H7 (cell line): Measurements from ENCODE around the gene ZNF124. TPM values are rescaled to one million over a fixed set of nuclear protein-coding genes. Genes with fewer than 3 reads are reported as not detected.
"Not testable (repeated sequence)": the region's sequence is repeated elsewhere in the genome, so short reads cannot be mapped to it uniquely, and the experiment has no call there.

ENCODE experiments used
- DNase-seq: peaks from one replicate; pipeline ENCODE4 v3.0.0; 2012
- H3K27me3 ChIP-seq: 2 replicates; pipeline ENCODE4 v1.6.0; 2011; ENCODE audit warnings: mild to moderate bottlenecking, low read length; ENCODE audit not compliant: control insufficient read depth, insufficient read depth
- H3K36me3 ChIP-seq: replicated peaks from 2 replicates; pipeline ENCODE4 v1.5.1; 2011; ENCODE audit warnings: low read length; ENCODE audit not compliant: control insufficient read depth, insufficient read depth
- H3K4me3 ChIP-seq: 2 replicates; pipeline ENCODE4 v1.5.1; 2011; ENCODE audit warnings: low read depth, mild to moderate bottlenecking, control low read depth, low read length, moderate library complexity; ENCODE audit not compliant: insufficient read depth
- total RNA-seq: library from RNA; depleted of rRNA; stranded (reverse); fragments of >200 nt; shearing (Covaris generic); gene quantifications from 2 replicates; pipeline ENCODE4 v1.2.3, GENCODE V29; 2014; rRNA removed

ZNF124 gene
- 50.3 and 54.5 TPM in 2 replicates for total RNA-seq

DNA sequence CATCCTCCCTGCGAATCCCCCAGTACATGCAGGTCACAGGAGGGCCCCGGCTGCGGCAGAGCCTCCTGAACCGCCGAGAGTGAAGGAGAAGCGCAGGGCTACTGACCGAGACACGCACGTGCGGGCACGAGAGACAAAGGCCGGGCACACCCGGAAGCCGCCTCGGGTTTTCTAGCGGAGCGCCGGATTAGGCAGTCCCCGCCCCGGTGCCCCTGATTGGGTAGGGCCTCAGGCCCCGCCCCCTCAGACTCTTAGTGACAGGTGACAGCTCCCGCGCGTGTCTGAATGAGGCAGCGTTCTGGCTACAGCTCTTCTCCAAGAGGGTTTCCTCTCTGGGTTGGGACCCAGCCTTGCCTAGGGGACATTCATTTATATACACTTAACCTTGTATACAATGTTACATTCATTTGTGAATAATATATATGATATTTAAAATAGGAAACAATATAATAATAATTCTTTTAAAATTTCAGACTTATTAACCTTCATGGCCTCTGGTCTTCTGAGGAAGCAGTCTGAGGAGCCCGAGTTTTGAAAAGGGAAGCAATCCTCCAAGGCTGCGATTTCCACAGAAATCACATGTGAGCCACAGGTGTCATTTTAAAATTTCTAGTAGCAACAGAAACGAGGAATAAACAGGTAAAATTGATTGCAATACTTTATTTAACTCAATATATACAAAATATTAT lies at the start of gene ZNF124:
TSS of gene ZNF124 (minus strand) at position 146 of the 689 bp plus-strand sequence. CDS start at position 3, 143 bp downstream.
- H3K36me3 ChIP-seq, DNase-seq, H3K4me3 ChIP-seq, H3K27me3 ChIP-seq: not testable (repeated sequence)

DNA sequence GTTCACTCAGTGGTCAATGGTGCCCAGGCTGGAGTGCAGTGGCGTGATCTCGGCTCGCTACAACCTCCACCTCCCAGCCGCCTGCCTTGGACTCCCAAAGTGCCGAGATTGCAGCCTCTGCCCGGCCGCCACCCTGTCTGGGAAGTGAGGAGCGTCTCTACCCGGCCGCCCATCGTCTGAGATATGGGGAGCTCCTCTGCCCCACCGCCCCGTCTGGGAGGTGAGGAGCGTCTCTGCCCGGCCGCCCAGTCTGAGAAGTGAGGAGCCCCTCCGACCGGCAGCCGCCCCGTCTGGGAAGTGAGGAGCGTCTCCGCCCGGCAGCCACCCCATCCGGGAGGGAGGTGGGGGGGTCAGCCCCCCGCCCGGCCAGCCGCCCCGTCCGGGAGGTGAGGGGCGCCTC lies 48.5 kb upstream of the ZNF124 start:
- H3K36me3 ChIP-seq, H3K4me3 ChIP-seq, DNase-seq, H3K27me3 ChIP-seq: not testable (repeated sequence)

DNA sequence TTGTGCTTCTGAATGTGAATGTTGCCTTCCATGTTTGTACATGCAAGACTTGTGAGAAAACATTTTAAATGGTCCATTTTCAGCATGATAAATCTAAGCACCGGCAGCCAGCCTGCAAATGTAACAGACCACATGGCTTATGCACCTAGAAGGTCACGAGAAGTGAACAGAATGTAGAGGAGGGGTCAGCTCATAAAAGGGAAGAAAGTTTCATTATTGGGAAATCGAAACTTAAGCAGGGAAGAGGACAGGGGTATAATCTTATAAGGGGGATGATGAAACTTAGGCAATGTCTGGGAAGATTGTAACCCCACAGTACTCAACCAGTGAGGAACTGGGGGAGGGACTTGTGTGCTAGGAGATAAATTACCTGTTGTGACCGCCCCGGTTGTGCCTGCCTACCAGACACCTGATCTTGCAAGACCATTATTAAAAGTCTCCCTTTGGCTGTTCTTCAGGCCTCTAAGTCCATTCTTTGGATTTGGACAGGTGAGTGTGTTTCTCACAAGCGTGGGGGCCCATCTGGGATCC lies 46.4 kb upstream of the ZNF124 start:
- Histone ChIP-seq H3K36me3 (no peaks in the 10 kb centered on the region), H3K27me3 (no peaks in the 10 kb centered on the region), H3K4me3 (no peak overlapping the region)
- no peak for DNase-seq

DNA sequence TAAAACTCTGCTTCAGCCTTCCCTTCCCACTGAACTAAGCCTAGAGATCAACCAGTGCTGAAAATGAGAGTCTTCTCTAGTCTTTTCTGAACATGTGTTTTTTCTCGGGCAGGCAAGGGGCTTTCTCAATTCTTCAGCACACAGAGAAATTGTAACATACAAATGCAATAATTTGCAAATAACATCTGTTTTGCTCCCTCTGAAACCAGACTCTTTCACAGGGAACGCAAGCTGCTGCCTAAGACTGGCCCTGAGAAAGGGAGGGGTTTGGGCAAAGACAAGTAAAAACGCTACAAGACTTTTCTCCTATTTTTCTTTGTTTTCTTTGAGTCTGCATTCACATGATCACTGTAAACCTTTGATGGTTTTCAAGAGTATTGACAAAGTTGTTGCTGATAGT lies 44.4 kb upstream of the ZNF124 start:
- H3K36me3 ChIP-seq, result no peaks in the 10 kb centered on the region
- H3K27me3 ChIP-seq, result no peaks in the 10 kb centered on the region
- no peak for DNase-seq
- no peak overlapping the region for H3K4me3 ChIP-seq

DNA sequence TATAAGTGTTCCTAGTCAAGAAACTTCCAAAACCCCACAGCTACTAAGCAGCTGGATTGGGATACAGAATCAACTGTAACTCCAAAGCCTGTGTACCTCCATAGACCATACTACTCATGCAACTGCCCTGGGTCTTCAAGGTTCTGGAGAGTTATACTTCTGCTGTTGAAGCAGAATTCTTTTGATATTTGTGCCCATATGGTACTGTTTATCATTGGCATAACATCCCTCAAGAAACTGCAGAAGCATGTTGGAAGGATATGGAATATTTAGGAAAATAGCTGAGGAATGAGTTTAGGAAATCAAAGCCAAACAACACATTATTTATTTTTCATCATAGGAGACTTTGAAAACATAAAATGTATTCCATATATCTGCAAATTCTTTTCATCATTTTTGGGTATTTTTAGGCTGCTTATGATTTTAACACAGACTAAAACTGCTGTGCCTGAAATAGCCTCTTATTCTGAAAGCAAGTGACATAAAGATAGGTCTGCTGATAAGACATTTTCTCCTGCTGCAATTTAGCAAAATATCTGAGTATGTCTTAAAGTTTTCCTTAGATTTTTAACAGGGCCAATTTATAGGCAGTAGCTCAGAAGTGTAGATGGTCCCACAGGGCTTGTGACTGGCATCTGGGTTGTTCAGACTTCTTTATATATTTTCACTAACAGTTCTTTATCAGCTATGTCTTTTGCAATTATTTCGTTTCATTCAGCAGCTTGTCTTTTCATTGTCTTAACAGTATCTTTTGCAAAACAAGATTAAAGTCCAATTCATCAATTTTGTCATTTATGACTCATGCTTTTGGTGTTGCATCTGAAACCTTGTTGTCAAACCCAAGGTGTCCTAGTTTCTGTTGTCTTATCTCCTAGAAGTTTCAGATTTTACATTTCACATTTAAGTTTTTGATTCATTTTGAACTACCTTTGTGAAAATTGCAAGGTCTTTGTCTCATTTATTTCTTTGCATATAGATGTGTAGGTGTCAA lies 41.1 kb upstream of the ZNF124 start:
- H3K27me3 ChIP-seq, result no peaks in the 10 kb centered on the region
- no peaks in the 10 kb centered on the region; the same call in none of the 2 replicates for H3K36me3 ChIP-seq
- DNase-seq, result no peak
- no peak overlapping the region for H3K4me3 ChIP-seq

DNA sequence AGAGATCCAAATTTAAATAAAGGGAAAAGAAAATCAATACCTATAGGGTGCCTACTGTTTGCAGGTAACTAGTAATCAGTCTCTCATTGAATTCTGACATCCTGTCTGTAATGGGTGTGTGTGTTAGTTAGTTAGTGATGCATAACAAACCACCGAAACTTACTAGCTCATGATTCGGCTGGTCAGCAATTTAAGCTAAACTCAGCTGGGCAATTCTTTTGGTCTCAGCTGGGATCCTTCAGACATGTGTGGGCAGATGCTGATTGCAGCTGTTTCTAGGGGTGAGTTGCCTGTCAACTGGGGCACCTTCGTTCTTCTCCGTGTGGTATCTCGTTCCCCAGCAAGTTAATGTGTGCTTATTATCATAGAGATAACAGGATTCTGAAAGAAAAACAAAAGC lies 40.2 kb upstream of the ZNF124 start:
- Histone ChIP-seq H3K4me3 (no peak overlapping the region), H3K36me3 (no peaks in the 10 kb centered on the region; the same call in none of the 2 replicates), H3K27me3 (no peaks in the 10 kb centered on the region)
- DNase-seq, result no peak

DNA sequence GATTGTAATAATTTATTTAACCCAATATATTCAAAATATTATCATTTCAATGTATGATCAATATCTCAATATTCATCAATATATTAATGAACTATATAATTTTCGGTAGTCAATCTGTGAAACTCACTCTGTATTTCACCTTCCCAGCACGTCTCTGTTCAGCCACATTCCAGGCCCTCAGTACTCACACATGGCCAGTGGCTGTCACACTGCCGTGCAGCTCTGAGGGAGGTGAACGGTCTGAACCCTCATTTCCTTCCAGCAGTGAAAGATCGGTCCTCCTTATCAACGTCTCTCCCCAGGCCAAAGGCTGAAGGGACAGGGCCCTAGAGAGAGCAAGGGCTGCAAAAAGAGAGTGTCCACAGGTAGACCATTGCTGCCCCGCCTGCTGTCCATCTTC lies 39.5 kb upstream of the ZNF124 start:
- Histone ChIP-seq H3K36me3 (no peaks in the 10 kb centered on the region; the same call in none of the 2 replicates), H3K4me3 (no peak overlapping the region), H3K27me3 (no peaks in the 10 kb centered on the region)
- DNase-seq, result no peak

DNA sequence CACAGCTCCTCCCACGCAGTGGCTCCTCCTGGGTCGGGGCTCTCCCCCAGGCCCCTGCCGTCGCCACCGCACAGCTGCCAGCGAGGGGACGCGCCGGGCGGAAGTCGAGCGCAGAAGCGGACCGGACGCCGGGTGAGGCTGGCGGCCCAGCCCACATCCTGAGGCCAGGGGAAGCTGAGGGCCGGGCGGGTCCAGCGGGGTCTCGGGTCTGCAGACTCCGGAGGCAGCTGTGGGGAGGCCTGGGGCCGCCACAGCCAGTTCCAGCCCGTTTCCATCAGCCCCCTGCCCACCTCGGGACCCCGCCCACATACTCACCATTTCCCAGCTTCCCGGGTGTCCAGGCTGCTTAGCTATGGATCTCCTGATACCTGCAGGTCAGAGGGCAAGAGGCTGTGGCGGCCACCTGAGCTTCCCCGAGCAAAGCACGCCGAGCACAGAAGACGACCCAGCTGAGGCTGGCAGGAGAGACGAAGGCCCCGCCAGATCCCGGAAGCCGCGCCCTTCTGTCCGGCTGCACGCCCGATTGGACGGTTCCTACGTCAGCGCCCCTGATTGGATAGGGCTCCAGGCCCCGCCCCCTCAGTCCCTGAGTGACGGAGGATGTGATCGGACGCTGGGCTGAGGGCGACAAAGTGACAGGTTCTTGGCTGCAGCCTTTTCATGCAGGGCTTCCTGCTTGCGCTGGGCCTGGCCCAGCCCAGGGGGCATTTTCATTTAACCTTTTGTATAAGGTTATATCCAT lies 38.7 kb upstream of the ZNF124 start:
- DNase-seq, result peak; percentile 96
- H3K36me3 ChIP-seq, result no peaks in the 10 kb centered on the region; the same call in none of the 2 replicates
- no peaks in the 10 kb centered on the region for H3K27me3 ChIP-seq
- H3K4me3 ChIP-seq, result peak overlapping the region; percentile 94

DNA sequence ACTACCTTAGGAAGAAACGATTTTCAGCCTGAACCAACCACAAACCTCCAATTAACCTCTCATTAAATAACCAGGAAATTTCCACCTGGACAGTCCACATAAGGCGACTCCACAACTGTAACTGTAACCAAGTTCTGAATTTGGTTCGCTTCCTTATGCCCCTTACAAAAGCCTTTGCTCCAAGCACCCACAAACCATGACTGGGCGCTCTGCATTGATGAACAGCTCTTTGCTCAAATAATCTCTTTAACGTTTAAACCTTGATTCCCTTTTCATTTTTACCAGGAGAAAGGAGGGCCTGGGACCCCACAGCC lies 38.2 kb upstream of the ZNF124 start:
- Histone ChIP-seq H3K4me3 (peak overlapping the region; percentile 94), H3K27me3 (no peaks in the 10 kb centered on the region), H3K36me3 (no peaks in the 10 kb centered on the region; the same call in none of the 2 replicates)
- no peak for DNase-seq

DNA sequence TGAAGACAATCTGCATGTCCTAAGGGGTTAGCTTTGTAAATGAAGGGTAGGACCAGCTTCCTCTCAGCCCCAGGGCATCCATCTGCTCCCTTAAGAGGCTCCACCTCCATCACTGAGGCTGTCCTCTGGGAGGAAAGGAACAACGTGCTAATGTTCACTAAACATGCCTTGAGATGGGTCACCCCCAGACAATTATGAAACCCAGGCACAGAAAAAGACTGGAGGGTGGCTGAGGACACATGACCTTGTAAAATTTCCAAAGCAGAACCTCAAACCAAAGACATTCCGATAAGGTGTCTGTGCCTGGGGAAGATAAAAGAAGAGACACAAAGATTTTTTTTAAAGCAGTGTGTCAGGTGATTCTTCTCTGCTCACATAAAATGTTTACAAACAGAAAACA lies 37.6 kb upstream of the ZNF124 start:
- DNase-seq, result no peak
- H3K36me3 ChIP-seq, result no peaks in the 10 kb centered on the region; the same call in none of the 2 replicates
- H3K27me3 ChIP-seq, result no peaks in the 10 kb centered on the region
- H3K4me3 ChIP-seq, result no peak overlapping the region

DNA sequence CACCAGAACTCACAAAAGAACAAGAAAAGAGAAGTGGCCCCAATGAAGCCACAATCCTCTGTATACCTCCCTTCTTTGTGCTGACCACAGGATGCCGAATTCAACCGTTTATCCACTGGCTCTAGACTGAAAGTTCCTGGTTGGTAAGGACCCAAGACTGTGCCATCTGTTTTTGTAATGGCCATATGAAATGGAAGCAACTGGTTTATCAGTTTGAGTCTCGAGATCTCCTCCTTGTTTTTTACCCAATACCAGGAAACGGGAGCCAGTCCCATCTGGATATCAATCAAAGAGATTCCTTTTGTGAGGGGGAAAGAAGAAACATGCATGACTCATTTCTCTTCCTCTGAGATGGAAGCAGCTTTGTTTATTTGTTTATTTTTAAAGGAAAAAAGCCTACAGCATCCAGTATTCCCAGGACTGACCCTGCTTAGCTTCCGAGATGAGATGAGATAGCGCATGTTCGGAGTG lies 32.4 kb upstream of the ZNF124 start:
- peaks cover under 1% of the 10 kb centered on the region for H3K36me3 ChIP-seq
- H3K27me3 ChIP-seq, result no peaks in the 10 kb centered on the region
- no peak overlapping the region for H3K4me3 ChIP-seq
- DNase-seq, result no peak

DNA sequence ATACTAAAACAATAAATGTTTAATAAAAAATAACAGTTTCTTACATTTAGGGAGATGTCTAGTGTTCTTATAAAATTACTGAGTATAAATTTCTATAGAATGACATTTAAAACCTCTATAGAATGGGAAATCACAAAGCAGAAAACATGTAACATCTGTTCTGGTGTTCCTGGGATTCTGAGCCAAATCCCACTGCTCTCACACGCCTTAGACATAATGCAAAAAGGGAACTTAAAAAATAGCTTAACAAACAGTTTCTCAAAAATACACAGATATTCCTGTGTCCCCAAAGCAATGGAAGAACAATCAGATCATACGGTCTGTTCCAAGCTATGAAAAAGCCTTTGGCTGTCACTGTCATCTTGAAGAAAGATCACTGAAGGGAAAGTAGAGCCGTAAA lies 27.0 kb upstream of the ZNF124 start:
- peaks cover 3% of the 10 kb centered on the region for H3K36me3 ChIP-seq
- no peak for DNase-seq
- no peaks in the 10 kb centered on the region for H3K27me3 ChIP-seq
- no peak overlapping the region for H3K4me3 ChIP-seq

DNA sequence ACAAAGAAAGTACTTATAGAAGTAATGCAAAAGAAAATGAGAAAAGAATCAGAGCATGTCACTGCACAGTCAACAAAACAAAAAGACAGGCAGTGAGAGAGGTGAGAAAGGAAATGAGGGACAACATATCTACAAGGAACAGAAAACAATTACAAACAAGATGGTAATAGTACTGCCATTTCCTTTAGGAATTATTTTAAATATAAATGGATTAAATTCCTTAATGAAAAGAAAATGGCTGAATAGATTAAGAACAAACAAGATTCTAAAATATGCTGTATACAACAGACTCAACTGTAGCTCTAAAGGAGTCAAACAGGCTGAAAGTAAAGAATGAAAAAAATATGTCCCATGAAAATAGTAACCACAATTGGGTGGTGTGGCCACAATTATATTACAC lies 22.1 kb upstream of the ZNF124 start:
- Histone ChIP-seq H3K36me3 (peaks cover 5% of the 10 kb centered on the region; the same call in 1 of the 2 replicates), H3K27me3 (no peaks in the 10 kb centered on the region), H3K4me3 (no peak overlapping the region)
- DNase-seq, result no peak
